Ureter (tissue), 1 donor: ENCODE measurements around the gene STBD1. TPM values are rescaled to one million over a fixed set of nuclear protein-coding genes. Genes with fewer than 3 reads are reported as not detected.
"Not testable (repeated sequence)": the region's sequence is repeated elsewhere in the genome, so short reads cannot be mapped to it uniquely, and the experiment has no call there.

Experiments
- DNase-seq: peaks from one replicate; pipeline ENCODE4 v3.0.0-alpha.2; 2020; ENCODE audit warnings: low spot score
- total RNA-seq: library from RNA; stranded (reverse); gene quantifications from one replicate; pipeline ENCODE4 v1.2.4, GENCODE V29; 2023
- donor health status: DM: yes; HTN: yes; CAD: no.

Gene STBD1
- total RNA-seq, 1 donor from 2014 or later = 6.9 TPM

GRCh38 chr4:76283900-76284299 is 22.6 kb upstream of the STBD1 start:
- DNase-seq = no peak

GRCh38 chr4:76287811-76288210 is 18.7 kb upstream of the STBD1 start:
- not testable (repeated sequence) for DNase-seq

- DNase-seq = no peak
Observed at GRCh38 chr4:76292730-76293129, 13.8 kb upstream of the STBD1 start.

GRCh38 chr4:76293772-76294171 is 12.8 kb upstream of the STBD1 start:
- DNase-seq = no peak

- DNase-seq = no peak
Observed at GRCh38 chr4:76296286-76296820, 10.2 kb upstream of the STBD1 start.

- no peak for DNase-seq
Observed at GRCh38 chr4:76298227-76298626, 8.3 kb upstream of the STBD1 start.

GRCh38 chr4:76300012-76300411 is 6.5 kb upstream of the STBD1 start:
- no peak for DNase-seq

GRCh38 chr4:76301068-76301774 is 5.3 kb upstream of the STBD1 start:
- DNase-seq = no peak

- no peak for DNase-seq
Observed at GRCh38 chr4:76301775-76302162, 4.8 kb upstream of the STBD1 start.

GRCh38 chr4:76302826-76303438 is 3.6 kb upstream of the STBD1 start:
- no peak for DNase-seq

GRCh38 chr4:76305033-76305687 is 1.4 kb upstream of the STBD1 start:
- no peak for DNase-seq

- peak; percentile 69 for DNase-seq
Observed at GRCh38 chr4:76306882-76307659, 538 bp downstream of the STBD1 start.

- no peak for DNase-seq
Observed at GRCh38 chr4:76307660-76308014, 1.1 kb downstream of the STBD1 start.

GRCh38 chr4:76308548-76308947 is 2.0 kb downstream of the STBD1 start:
- DNase-seq = no peak

GRCh38 chr4:76309939-76310550 is 3.5 kb downstream of the STBD1 start:
- no peak for DNase-seq

GRCh38 chr4:76310683-76311082 is 4.2 kb downstream of the STBD1 start:
- no peak for DNase-seq

GRCh38 chr4:76311896-76312331 is 5.4 kb downstream of the STBD1 start:
- DNase-seq = no peak

GRCh38 chr4:76312457-76312856 is 5.9 kb downstream of the STBD1 start:
- no peak for DNase-seq

- DNase-seq = no peak
Observed at GRCh38 chr4:76313547-76313946, 7.0 kb downstream of the STBD1 start.

GRCh38 chr4:76315267-76315918 is 8.9 kb downstream of the STBD1 start:
- no peak for DNase-seq

- no peak for DNase-seq
Observed at GRCh38 chr4:76316131-76316530, 9.6 kb downstream of the STBD1 start.
